WTC11 (cell line): Measurements from ENCODE around the gene SLC23A1. TPM values are rescaled to one million over a fixed set of nuclear protein-coding genes. Genes with fewer than 3 reads are reported as not detected.
"Not testable (repeated sequence)": the region's sequence is repeated elsewhere in the genome, so short reads cannot be mapped to it uniquely, and the experiment has no call there.

Source experiments
- ATAC-seq: fragments of 200-7000 bp; cut with Tn5 transposase; 2 replicates; pipeline ENCODE4 v1.10.0; 2021; ENCODE audit warnings: mild to moderate bottlenecking, moderate library complexity
- CTCF ChIA-PET: fragments of 300-600 bp; sonication (Branson Sonifier 250); formaldehyde crosslinking; loops from one replicate; lab custom pipeline; 2021; ENCODE audit warnings: antibody characterized with exemption; lab: Charles Lee
- POLR2A ChIA-PET: fragments of 350-600 bp; sonication (Branson Sonifier 250); formaldehyde crosslinking; loops from one replicate; lab custom pipeline; 2021; ENCODE audit warnings: antibody characterized with exemption; lab: Charles Lee
- DNase-seq: peaks from one replicate; pipeline ENCODE4 v3.0.0; 2021; ENCODE audit warnings: low spot score
- H3K27ac Mint-ChIP-seq: 2 replicates; pipeline ENCODE4 v1.8.0; 2021; ENCODE audit warnings: mixed read lengths
- H3K27me3 Mint-ChIP-seq: 2 replicates; pipeline ENCODE4 v1.8.0; 2021; ENCODE audit warnings: low read depth, mild to moderate bottlenecking, moderate library complexity, mixed read lengths
- H3K36me3 Mint-ChIP-seq: 2 replicates; pipeline ENCODE4 v1.8.0; 2021; ENCODE audit warnings: mixed read lengths
- H3K4me1 Mint-ChIP-seq: 2 replicates; pipeline ENCODE4 v1.8.0; 2022; ENCODE audit warnings: mixed read lengths
- H3K4me3 Mint-ChIP-seq: 2 replicates; pipeline ENCODE4 v1.8.0; 2021; ENCODE audit warnings: mild to moderate bottlenecking, moderate library complexity, mixed read lengths
- H3K9me3 Mint-ChIP-seq: 2 replicates; pipeline ENCODE4 v1.8.0; 2021; ENCODE audit warnings: mixed read lengths
- ATF2 ChIP-seq: sonication (generic); formaldehyde crosslinking; IDR thresholded peaks from 2 replicates; pipeline ENCODE4 v1.8.1; 2022; ENCODE audit warnings: low read depth, missing genetic modification reagents, borderline replicate concordance
- ATF3 ChIP-seq: sonication (generic); formaldehyde crosslinking; conservative IDR thresholded peaks from 2 replicates; pipeline ENCODE4 v1.8.1; 2022; ENCODE audit warnings: mild to moderate bottlenecking, missing genetic modification reagents
- CDX4 ChIP-seq: fragments of 250-450 bp; sonication (Bioruptor Pico); IDR thresholded peaks from 2 replicates; pipeline ENCODE4 v1.9.0; 2021; ENCODE audit warnings: moderate library complexity, mild to moderate bottlenecking, inconsistent platforms, borderline replicate concordance
- ELF4 ChIP-seq: sonication (generic); formaldehyde crosslinking; IDR thresholded peaks from 2 replicates; pipeline ENCODE4 v1.8.1; 2022; ENCODE audit warnings: low read depth, mild to moderate bottlenecking, moderate library complexity, missing genetic modification reagents
- ERG ChIP-seq: fragments of 250-450 bp; sonication (Bioruptor Pico); IDR thresholded peaks from 2 replicates; pipeline ENCODE4 v1.8.0; 2021; ENCODE audit warnings: mild to moderate bottlenecking
- FOXP1 ChIP-seq: sonication (generic); formaldehyde crosslinking; IDR thresholded peaks from 2 replicates; pipeline ENCODE4 v1.8.0; 2022; ENCODE audit warnings: missing genetic modification reagents, mild to moderate bottlenecking, moderate library complexity, borderline replicate concordance
- GABPB1 ChIP-seq: sonication (generic); formaldehyde crosslinking; IDR thresholded peaks from 2 replicates; pipeline ENCODE4 v1.8.1; 2023; ENCODE audit warnings: mild to moderate bottlenecking, missing genetic modification reagents
- HMGXB4 ChIP-seq: sonication (generic); formaldehyde crosslinking; IDR thresholded peaks from 2 replicates; pipeline ENCODE4 v1.8.1; 2023; ENCODE audit warnings: mild to moderate bottlenecking, moderate library complexity, missing genetic modification reagents
- NFATC4 ChIP-seq: fragments of 250-450 bp; sonication (Bioruptor Pico); IDR thresholded peaks from 2 replicates; pipeline ENCODE4 v1.9.0; 2021; ENCODE audit warnings: mild to moderate bottlenecking
- PREB ChIP-seq: sonication (generic); formaldehyde crosslinking; IDR thresholded peaks from 2 replicates; pipeline ENCODE4 v1.8.1; 2022; ENCODE audit warnings: mild to moderate bottlenecking, missing genetic modification reagents, moderate library complexity, borderline replicate concordance
- SMAD3 ChIP-seq: sonication (generic); formaldehyde crosslinking; IDR thresholded peaks from 2 replicates; pipeline ENCODE4 v1.8.0; 2022; ENCODE audit warnings: missing genetic modification reagents, mild to moderate bottlenecking, borderline replicate concordance
- TEAD4 ChIP-seq: sonication (generic); formaldehyde crosslinking; IDR thresholded peaks from 2 replicates; pipeline ENCODE4 v1.8.0; 2022; ENCODE audit warnings: mild to moderate bottlenecking, missing genetic modification reagents
- USF2 ChIP-seq: sonication (generic); formaldehyde crosslinking; IDR thresholded peaks from 2 replicates; pipeline ENCODE4 v1.8.1; 2023; ENCODE audit warnings: mild to moderate bottlenecking, missing genetic modification reagents, moderate library complexity
- ZNF219 ChIP-seq: sonication (generic); formaldehyde crosslinking; IDR thresholded peaks from 2 replicates; pipeline ENCODE4 v1.8.0; 2023; ENCODE audit warnings: missing genetic modification reagents, mild to moderate bottlenecking, borderline replicate concordance
- ZNF671 ChIP-seq: fragments of 250-450 bp; sonication (Bioruptor Pico); IDR thresholded peaks from 2 replicates; pipeline ENCODE4 v1.8.0; 2021; ENCODE audit warnings: mild to moderate bottlenecking
- total RNA-seq: library from RNA; stranded (reverse); gene quantifications from 3 replicates; pipeline ENCODE4 v1.2.3, GENCODE V29; 2021

SLC23A1 gene
- total RNA-seq, 1 experiment from 2014 or later, result not detected

- H3K4me3 Mint-ChIP-seq, result 0 out of 2 replicates have a peak overlapping the region, but pooled peaks have one; percentile 31
- no peaks in the 10 kb centered on the region for H3K36me3 Mint-ChIP-seq
- POLR2A ChIA-PET, result interaction anchor here (0.5 to 1.7 kb wide), 4 partner anchors 10 to 916 kb away, joined by 3 to 7 read pairs (median 4); partner anchors contain the start of gene MATR3
- DNase-seq, result no peak
- CTCF ChIA-PET, result interaction anchor here (1.6 to 1.9 kb wide), 3 partner anchors 15 to 46 kb away, joined by 3 to 11 read pairs (median 7); partner anchors contain the start of gene PAIP2
- TF ChIP-seq CDX4 (no peak), ATF3 (no peak), SMAD3 (CRISPR knock-in tag) (no peak), USF2 (no peak), ERG (no peak), HMGXB4 (CRISPR knock-in tag) (no peak), PREB (CRISPR knock-in tag) (no peak), ZNF219 (CRISPR knock-in tag) (no peak), TEAD4 (CRISPR knock-in tag) (no peak), NFATC4 (CRISPR knock-in tag) (no peak), ZNF671 (CRISPR knock-in tag) (no peak), FOXP1 (CRISPR knock-in tag) (no peak)
- ATAC-seq, result no peak
- H3K4me1 Mint-ChIP-seq, result peaks cover 24% of the 10 kb centered on the region
- H3K9me3 Mint-ChIP-seq, result no peaks in the 10 kb centered on the region
- peaks cover 15% of the 10 kb centered on the region for H3K27me3 Mint-ChIP-seq
- peak overlapping the region; percentile 48; the same call in 1 of the 2 replicates for H3K27ac Mint-ChIP-seq
Measured at GRCh38 chr5:139387611-139388197, 4.6 kb upstream of the SLC23A1 start.

- not testable (repeated sequence) for DNase-seq, ATAC-seq, H3K36me3 Mint-ChIP-seq, H3K9me3 Mint-ChIP-seq, H3K27ac Mint-ChIP-seq, H3K4me3 Mint-ChIP-seq
- POLR2A ChIA-PET, result interaction anchor here (1.0 to 1.7 kb wide), 2 partner anchors 9 to 94 kb away, joined by 3 to 7 read pairs; partner anchors contain the start of gene MATR3
- CTCF ChIA-PET, result interaction anchor here (0.6 to 1.6 kb wide), 2 partner anchors 16 to 923 kb away, joined by 3 read pairs; no protein-coding TSS in a partner anchor
- peaks cover 24% of the 10 kb centered on the region for H3K4me1 Mint-ChIP-seq
- peaks cover 13% of the 10 kb centered on the region for H3K27me3 Mint-ChIP-seq
Measured at GRCh38 chr5:139386956-139387355, 3.9 kb upstream of the SLC23A1 start.

GRCh38 chr5:139386050-139386438 lies 2.9 kb upstream of the SLC23A1 start:
- Mint-ChIP-seq H3K4me1 (peaks cover 17% of the 10 kb centered on the region), H3K27me3 (peaks cover 8% of the 10 kb centered on the region; the same call in 1 of the 2 replicates), H3K36me3 (no peaks in the 10 kb centered on the region), H3K27ac (no peak overlapping the region), H3K4me3 (no peak overlapping the region), H3K9me3 (no peaks in the 10 kb centered on the region)
- POLR2A ChIA-PET, result no interaction called here
- CTCF ChIA-PET, result interaction anchor here (1.6 kb wide), 1 partner anchor 16 kb away, joined by 3 read pairs; no protein-coding TSS in a partner anchor
- TF ChIP-seq ATF2 (CRISPR knock-in tag), result no peak
- no peak for TF ChIP-seq ELF4 (CRISPR knock-in tag)
- peak; percentile 74 for TF ChIP-seq GABPB1 (CRISPR knock-in tag)
- DNase-seq (no peak), ATAC-seq (no peak)
